Naive thymus-derived CD4-positive, alpha-beta T cell (primary cell): Measurements from ENCODE around the gene CPA5. TPM values are rescaled to one million over a fixed set of nuclear protein-coding genes. Genes with fewer than 3 reads are reported as not detected.

Source experiments
- ATAC-seq: fragments of 150-1000 bp; cut with Tn5 transposase; 2 replicates; pipeline ENCODE4 v1.10.0; 2021; ENCODE audit warnings: mild to moderate bottlenecking, moderate library complexity
- CTCF ChIA-PET: fragments of 350-600 bp; sonication (Branson Sonifier 250); formaldehyde crosslinking; loops from one replicate; lab custom pipeline; 2021; ENCODE audit warnings: antibody characterized with exemption; lab: Charles Lee
- POLR2A ChIA-PET: fragments of 350-600 bp; sonication (Branson Sonifier 250); formaldehyde crosslinking; loops from one replicate; lab custom pipeline; 2021; ENCODE audit warnings: antibody characterized with exemption, inconsistent platforms; lab: Charles Lee
- DNase-seq, 9 donors: peaks; one replicate each; pipeline versions ENCODE4 v3.0.0 to v3.0.0-alpha.2; 2020 to 2022; ENCODE audit warnings: mixed read lengths in 1 of 9
- H3K27ac ChIP-seq: one replicate; pipeline ENCODE4 v1.7.0; 2013; ENCODE audit warnings: mild to moderate bottlenecking, low read depth, low read length, moderate library complexity
- H3K27me3 ChIP-seq, 2 donors: one replicate each; pipeline ENCODE4 v1.7.0; 2013; ENCODE audit warnings: low read length in 2 of 2, mild to moderate bottlenecking in 2 of 2, moderate library complexity in 2 of 2; ENCODE audit not compliant: control insufficient read depth in 2 of 2, insufficient read depth in 2 of 2
- H3K36me3 ChIP-seq, 3 experiments: 1 replicate in 2 of 3; 2 replicates in 1 of 3; pipeline ENCODE4 v1.7.0; 2013; ENCODE audit warnings: low read length in 3 of 3, mild to moderate bottlenecking in 3 of 3, moderate library complexity in 1 of 3; ENCODE audit not compliant: insufficient read depth in 3 of 3, control insufficient read depth in 2 of 3
- H3K4me1 ChIP-seq, 2 donors: one replicate each; pipeline ENCODE4 v1.7.0; 2013; ENCODE audit warnings: low read length in 2 of 2, mild to moderate bottlenecking in 2 of 2, moderate library complexity in 1 of 2; ENCODE audit not compliant: control insufficient read depth in 2 of 2, insufficient read depth in 2 of 2
- H3K4me3 ChIP-seq: 2 replicates; pipeline ENCODE4 v1.7.0; 2013; ENCODE audit warnings: mild to moderate bottlenecking, low read length
- H3K9me3 ChIP-seq, 3 experiments: 1 replicate in 2 of 3; 2 replicates in 1 of 3; pipeline ENCODE4 v1.7.0; 2013; ENCODE audit warnings: low read length in 3 of 3; ENCODE audit not compliant: control insufficient read depth in 2 of 3
- H3K27ac Mint-ChIP-seq, 9 donors: one replicate each; pipeline ENCODE4 v1.8.0; 2020 to 2022; ENCODE audit warnings: mixed read lengths in 9 of 9, mild to moderate bottlenecking in 8 of 9, moderate library complexity in 5 of 9, inconsistent platforms in 2 of 9
- H3K27me3 Mint-ChIP-seq, 5 donors: one replicate each; pipeline ENCODE4 v1.8.0; 2021 to 2022; ENCODE audit warnings: mixed read lengths in 5 of 5, mild to moderate bottlenecking in 1 of 5
- H3K36me3 Mint-ChIP-seq, 5 donors: one replicate each; pipeline ENCODE4 v1.8.0; 2020 to 2022; ENCODE audit warnings: mixed read lengths in 5 of 5, mild to moderate bottlenecking in 3 of 5, inconsistent platforms in 1 of 5
- H3K4me1 Mint-ChIP-seq, 7 donors: one replicate each; pipeline ENCODE4 v1.8.0; 2020 to 2022; ENCODE audit warnings: mixed read lengths in 7 of 7, mild to moderate bottlenecking in 3 of 7, inconsistent platforms in 1 of 7
- H3K4me3 Mint-ChIP-seq, 10 donors: one replicate each; pipeline ENCODE4 v1.8.0; 2020 to 2022; ENCODE audit warnings: mild to moderate bottlenecking in 10 of 10, mixed read lengths in 10 of 10, moderate library complexity in 6 of 10, inconsistent platforms in 2 of 10
- H3K9me3 Mint-ChIP-seq, 11 donors: one replicate each; pipeline ENCODE4 v1.8.0; 2020 to 2022; ENCODE audit warnings: mixed read lengths in 11 of 11, mild to moderate bottlenecking in 4 of 11, inconsistent platforms in 1 of 11, moderate library complexity in 1 of 11
- intact Hi-C, 2 donors: fragments of 100-400 bp; cut with micrococcal nuclease; formaldehyde crosslinking; loops; one replicate each; pipeline ENCODE4 v1.15.1; 2023
- polyA plus RNA-seq, 2 donors: library from polyadenylated mRNA; unstranded; fragments of 300-500 nt; fragmentation: Illumina TruSeq; gene quantifications; one replicate each; pipeline ENCODE4 v1.2.3, GENCODE V29; 2021
- total RNA-seq, 6 experiments: library from RNA in 5 of 6; stranded (reverse) in 5 of 6; gene quantifications; 1 replicate in 5 of 6; 2 replicates in 1 of 6; pipeline ENCODE4 v1.2.3 and lab custom pipeline; 2021 to 2026

Gene CPA5, protein sequence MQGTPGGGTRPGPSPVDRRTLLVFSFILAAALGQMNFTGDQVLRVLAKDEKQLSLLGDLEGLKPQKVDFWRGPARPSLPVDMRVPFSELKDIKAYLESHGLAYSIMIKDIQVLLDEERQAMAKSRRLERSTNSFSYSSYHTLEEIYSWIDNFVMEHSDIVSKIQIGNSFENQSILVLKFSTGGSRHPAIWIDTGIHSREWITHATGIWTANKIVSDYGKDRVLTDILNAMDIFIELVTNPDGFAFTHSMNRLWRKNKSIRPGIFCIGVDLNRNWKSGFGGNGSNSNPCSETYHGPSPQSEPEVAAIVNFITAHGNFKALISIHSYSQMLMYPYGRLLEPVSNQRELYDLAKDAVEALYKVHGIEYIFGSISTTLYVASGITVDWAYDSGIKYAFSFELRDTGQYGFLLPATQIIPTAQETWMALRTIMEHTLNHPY
- total RNA-seq = 1 to 10 TPM in 2 of 5 experiments, under 1 TPM in 1, not detected in 2; 0.77 to 5.2 (median 1.0) TPM
- 1 to 10 TPM; 3.9 to 7.9 TPM for polyA plus RNA-seq
- total RNA-seq (lab: John Stamatoyannopoulos, UW) = not detected

DNA sequence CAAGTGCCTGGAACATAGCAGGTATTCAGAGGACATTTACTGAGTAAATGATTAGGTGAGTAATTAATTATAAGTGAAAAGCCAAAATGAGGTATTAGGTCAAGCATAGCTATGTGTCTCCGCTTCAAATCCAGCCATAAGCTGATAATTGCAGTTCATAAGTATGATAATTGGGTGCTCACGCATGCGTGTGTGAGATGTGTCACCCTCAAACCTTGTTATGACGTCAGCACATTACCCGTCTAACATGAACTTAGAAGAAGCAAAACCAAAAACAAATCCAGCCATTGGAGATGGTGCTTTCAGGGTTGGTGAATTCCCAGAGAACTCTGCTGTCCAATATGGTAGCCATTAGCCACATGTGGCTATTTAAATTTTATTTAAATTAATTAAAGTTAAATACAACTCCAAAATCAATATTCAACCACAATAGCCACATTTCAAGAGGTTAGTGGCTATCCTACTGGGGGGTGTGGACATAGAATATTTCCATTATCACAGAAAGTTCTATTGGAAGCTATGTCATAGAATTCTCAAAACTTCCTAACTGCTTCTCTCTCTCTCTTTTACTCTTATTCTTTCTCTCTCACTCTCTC is at the start of gene CPA5:
TSS of gene CPA5 (plus strand) at position 546 of the 596 bp plus-strand sequence. CDS start 1,670 bp downstream, outside the sequence.
- Mint-ChIP-seq H3K27me3 (peaks cover 0 to 3% (median 0%) of the 10 kb centered on the region in 5 donors), H3K27ac (no peak within 1 kb of the TSS), H3K36me3 (no peaks in the 10 kb centered on the region), H3K4me3 (no peak within 1 kb of the TSS), H3K4me1 (no peaks in the 10 kb centered on the region), H3K9me3 (peaks cover 0 to 7% (median 0%) of the 10 kb centered on the region in 11 donors)
- intact Hi-C loops = no loop called here
- Histone ChIP-seq H3K4me1 (no peaks in the 10 kb centered on the region), H3K9me3 (no peaks in the 10 kb centered on the region), H3K36me3 (no peaks in the 10 kb centered on the region), H3K27me3 (no peaks in the 10 kb centered on the region), H3K27ac (no peak within 1 kb of the TSS), H3K4me3 (no peak within 1 kb of the TSS)
- ChIA-PET CTCF (no interaction called here), POLR2A (no interaction called here)
- no peak for DNase-seq
- ATAC-seq = no peak

DNA sequence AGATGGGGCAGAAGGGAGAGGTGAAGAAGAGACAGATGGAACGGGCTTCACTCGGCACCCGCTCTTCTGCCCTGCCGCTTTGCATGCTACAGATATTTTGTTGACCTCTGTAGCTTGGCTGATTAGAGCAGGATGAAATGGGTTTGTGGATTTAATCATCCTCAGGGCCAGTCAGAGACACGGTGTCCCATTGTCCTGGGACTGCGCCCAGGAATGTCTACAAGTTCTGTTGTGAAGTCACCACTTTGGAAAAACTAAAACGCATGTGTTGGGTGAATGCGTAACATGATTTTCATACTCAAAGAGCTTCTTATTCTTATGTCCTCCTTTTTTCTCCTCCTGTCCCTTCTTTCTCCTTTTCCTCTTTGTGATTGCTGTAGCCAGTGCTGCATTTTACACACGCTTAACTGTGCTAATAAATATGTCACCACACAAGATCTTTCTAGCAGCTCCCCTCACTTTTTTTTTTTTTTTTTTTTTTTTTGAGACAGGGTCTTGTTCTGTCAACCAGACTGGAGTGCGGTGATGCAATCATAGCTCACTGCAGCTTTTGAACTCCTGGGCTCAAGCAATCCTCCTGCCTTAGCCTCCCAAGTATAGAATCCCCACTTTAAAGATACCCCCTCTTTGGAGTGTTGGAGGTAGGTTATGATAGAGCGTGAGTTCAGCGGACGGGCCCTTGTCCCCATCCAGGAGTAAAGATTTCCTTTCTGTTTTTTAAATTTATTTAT is 48.2 kb upstream of the CPA5 start:
- DNase-seq (no peak), ATAC-seq (no peak)
- Histone ChIP-seq H3K27me3 (no peaks in the 10 kb centered on the region), H3K36me3 (no peaks in the 10 kb centered on the region), H3K4me1 (no peaks in the 10 kb centered on the region), H3K9me3 (no peaks in the 10 kb centered on the region), H3K4me3 (no peak overlapping the region), H3K27ac (no peak overlapping the region)
- Mint-ChIP-seq H3K27me3 (peaks cover 0 to 3% (median 0%) of the 10 kb centered on the region in 5 donors), H3K4me3 (no peak overlapping the region), H3K27ac (no peak overlapping the region), H3K4me1 (peaks cover 0 to 1% (median 0%) of the 10 kb centered on the region in 7 donors), H3K36me3 (peaks cover 0 to 4% (median 0%) of the 10 kb centered on the region in 5 donors), H3K9me3 (peaks cover 0 to 15% (median 0%) of the 10 kb centered on the region in 11 donors)
- ChIA-PET CTCF (no interaction called here), POLR2A (no interaction called here)
- intact Hi-C loops = no loop called here

DNA sequence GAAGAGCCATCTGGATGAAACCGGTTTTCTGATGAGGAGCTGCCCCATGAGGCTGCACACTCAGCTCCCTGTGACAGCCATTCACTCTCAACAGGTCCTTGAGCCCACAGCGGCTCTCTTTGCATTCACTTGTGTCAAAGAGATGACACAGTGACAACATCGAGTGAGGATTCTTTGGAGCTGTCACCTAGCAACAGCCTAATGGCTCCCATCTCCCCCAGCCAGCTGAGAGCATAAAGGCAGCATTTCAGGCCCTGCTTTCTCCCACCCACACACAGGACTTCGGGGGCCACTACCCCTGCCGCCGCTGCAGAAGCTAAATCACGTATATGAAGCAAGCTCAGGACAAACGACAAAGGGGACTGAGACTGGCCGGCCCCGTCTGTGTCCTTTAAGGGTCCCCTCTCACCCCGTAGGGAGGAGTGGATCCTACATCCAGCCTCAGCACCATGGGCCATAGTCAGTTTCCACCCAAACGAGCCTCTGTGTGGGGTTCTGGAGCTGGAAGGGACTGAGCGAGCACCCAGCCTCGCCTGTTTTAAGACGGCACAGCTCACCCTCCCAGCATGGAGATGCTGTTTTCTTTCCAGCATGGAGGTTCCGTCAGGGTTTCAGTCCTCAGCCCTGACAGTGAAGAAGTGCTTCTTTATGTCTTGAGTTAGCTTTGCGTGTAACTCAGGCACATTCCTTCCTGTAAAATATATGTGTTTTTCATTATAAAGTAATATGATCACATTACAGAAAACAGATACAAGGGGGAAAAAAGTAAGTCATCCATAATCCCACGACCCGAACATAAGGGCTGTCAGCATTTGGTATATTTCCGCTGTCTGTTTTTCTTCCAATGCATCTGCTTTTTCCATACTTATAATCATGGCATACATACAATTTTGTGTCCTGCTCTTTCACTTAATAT is 46.7 kb upstream of the CPA5 start:
- Mint-ChIP-seq H3K9me3 (peaks cover 0 to 15% (median 0%) of the 10 kb centered on the region in 11 donors), H3K36me3 (peaks cover 0 to 4% (median 0%) of the 10 kb centered on the region in 5 donors), H3K27me3 (peaks cover 0 to 3% (median 0%) of the 10 kb centered on the region in 5 donors), H3K27ac (no peak overlapping the region), H3K4me1 (no peaks in the 10 kb centered on the region), H3K4me3 (no peak overlapping the region)
- no peak overlapping the region for H3K27ac ChIP-seq
- H3K4me3 ChIP-seq = no peak overlapping the region
- POLR2A ChIA-PET = no interaction called here
- intact Hi-C loops = no loop called here
- CTCF ChIA-PET = interaction anchor here (0.7 kb wide), 1 partner anchor 17 kb away, joined by 3 read pairs; no protein-coding TSS in a partner anchor
- DNase-seq = no peak
- no peaks in the 10 kb centered on the region for H3K4me1 ChIP-seq
- H3K27me3 ChIP-seq = no peaks in the 10 kb centered on the region
- no peaks in the 10 kb centered on the region for H3K9me3 ChIP-seq
- no peaks in the 10 kb centered on the region for H3K36me3 ChIP-seq
- ATAC-seq = no peak

DNA sequence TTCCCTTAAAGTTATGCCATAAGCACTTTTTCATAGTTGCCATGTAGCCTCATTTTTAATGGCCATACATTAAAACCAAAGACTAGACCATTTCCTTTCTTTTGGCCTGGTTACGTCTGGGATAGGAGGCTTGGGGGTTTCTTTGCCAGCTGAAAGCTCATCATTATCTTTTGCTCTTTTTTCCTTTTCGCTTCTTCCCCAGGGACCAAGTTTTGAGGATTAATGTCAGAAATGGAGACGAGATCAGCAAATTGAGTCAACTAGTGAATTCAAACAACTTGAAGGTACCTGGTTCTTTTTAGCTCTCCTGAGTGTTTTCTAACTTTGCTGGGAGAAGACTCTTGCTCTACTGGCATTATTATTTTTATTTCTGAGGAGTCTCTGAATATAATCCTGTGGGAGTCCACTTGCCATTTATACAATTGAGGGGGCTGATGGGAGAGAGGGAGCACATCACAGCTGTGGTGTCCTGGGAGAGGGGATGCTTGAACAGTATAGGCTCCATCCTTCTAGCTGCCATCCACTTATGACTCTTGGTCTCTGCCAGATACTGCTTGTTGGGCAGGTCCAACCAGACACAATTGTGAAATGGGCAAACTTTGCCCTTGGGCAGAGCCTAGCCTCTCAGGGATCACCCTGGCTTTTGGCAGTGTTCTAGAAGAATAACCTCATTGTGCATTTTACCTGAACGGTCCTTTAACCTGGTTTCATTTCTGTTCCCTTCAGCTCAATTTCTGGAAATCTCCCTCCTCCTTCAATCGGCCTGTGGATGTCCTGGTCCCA is 45.9 kb upstream of the CPA5 start:
- Mint-ChIP-seq H3K27me3 (peaks cover 0 to 3% (median 0%) of the 10 kb centered on the region in 5 donors), H3K4me1 (no peaks in the 10 kb centered on the region)

DNA sequence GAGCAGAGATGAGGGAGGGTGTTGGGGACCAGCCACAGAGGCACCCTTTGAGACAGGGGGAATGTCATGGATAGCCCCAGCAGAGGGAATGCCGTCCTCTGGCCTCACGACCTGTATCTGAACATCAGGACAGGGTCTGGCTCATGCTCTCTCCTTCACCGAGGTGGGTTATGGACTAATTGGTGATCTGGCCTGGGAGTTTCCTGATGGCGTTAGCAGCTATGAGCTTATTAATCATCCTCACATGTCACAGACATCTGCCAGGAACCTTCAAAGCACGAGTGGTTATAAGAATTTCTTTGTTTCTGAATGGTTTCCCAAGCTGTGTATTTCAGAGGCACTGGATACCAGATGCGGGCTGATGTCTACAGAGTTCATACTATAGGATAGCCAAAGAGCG is 44.8 kb upstream of the CPA5 start:
- peaks cover 0 to 8% (median 0%) of the 10 kb centered on the region in 11 donors for H3K9me3 Mint-ChIP-seq
- Histone ChIP-seq H3K9me3 (no peaks in the 10 kb centered on the region), H3K36me3 (no peaks in the 10 kb centered on the region), H3K27ac (no peak overlapping the region), H3K4me3 (no peak overlapping the region), H3K4me1 (no peaks in the 10 kb centered on the region), H3K27me3 (no peaks in the 10 kb centered on the region)
- H3K4me1 Mint-ChIP-seq = peaks cover 0 to 2% (median 0%) of the 10 kb centered on the region in 7 donors
- H3K4me3 Mint-ChIP-seq = no peak overlapping the region
- ATAC-seq (no peak), DNase-seq (no peak)
- ChIA-PET POLR2A (no interaction called here), CTCF (no interaction called here)
- H3K27me3 Mint-ChIP-seq = peaks cover 0 to 3% (median 0%) of the 10 kb centered on the region in 5 donors
- intact Hi-C loops = no loop called here
- H3K36me3 Mint-ChIP-seq = peaks cover 0 to 4% (median 0%) of the 10 kb centered on the region in 5 donors
- H3K27ac Mint-ChIP-seq = no peak overlapping the region

More for the DNA sequence above, 45.9 kb upstream of the CPA5 start:
- ChIA-PET CTCF (no interaction called here), POLR2A (no interaction called here)
- ATAC-seq (no peak), DNase-seq (no peak)
- no peak overlapping the region for H3K4me3 ChIP-seq
- intact Hi-C loops = no loop called here
- H3K4me1 ChIP-seq = no peaks in the 10 kb centered on the region
- Mint-ChIP-seq H3K36me3 (peaks cover 0 to 4% (median 0%) of the 10 kb centered on the region in 5 donors), H3K27ac (no peak overlapping the region), H3K9me3 (peaks cover 0 to 13% (median 0%) of the 10 kb centered on the region in 11 donors), H3K4me3 (no peak overlapping the region)
- no peaks in the 10 kb centered on the region for H3K36me3 ChIP-seq
- no peaks in the 10 kb centered on the region for H3K27me3 ChIP-seq
- H3K9me3 ChIP-seq = no peaks in the 10 kb centered on the region
- H3K27ac ChIP-seq = no peak overlapping the region
